H9 (cell line): ENCODE results near the gene FAM171A1. TPM values are rescaled to one million over a fixed set of nuclear protein-coding genes. Genes with fewer than 3 reads are reported as not detected.

Experiments used
- DNase-seq: peaks from one replicate; pipeline ENCODE4 v3.0.0-alpha.2; 2017
- H2AFZ ChIP-seq: one replicate; pipeline ENCODE4 v1.6.1; 2013; ENCODE audit warnings: mild to moderate bottlenecking, low read length, control low read depth, moderate library complexity
- H2AK5ac ChIP-seq: 2 replicates; pipeline ENCODE4 v1.6.1; 2013; ENCODE audit warnings: low read length, control low read depth, mixed read lengths; ENCODE audit not compliant: insufficient read length
- H2BK120ac ChIP-seq: one replicate; pipeline ENCODE4 v1.6.1; 2013; ENCODE audit warnings: low read depth, mild to moderate bottlenecking, low read length, control low read depth, inconsistent platforms; ENCODE audit not compliant: poor library complexity, severe bottlenecking
- H2BK12ac ChIP-seq: 2 replicates; pipeline ENCODE4 v1.6.1; 2013; ENCODE audit warnings: low read length, control low read depth, mixed read lengths, low read depth; ENCODE audit not compliant: insufficient read length
- H2BK15ac ChIP-seq: 2 replicates; pipeline ENCODE4 v1.6.1; 2013; ENCODE audit warnings: low read depth, low read length, control low read depth
- H2BK20ac ChIP-seq: one replicate; pipeline ENCODE4 v1.6.1; 2013; ENCODE audit warnings: low read depth, mild to moderate bottlenecking, low read length, control low read depth, inconsistent platforms; ENCODE audit not compliant: poor library complexity, severe bottlenecking
- H2BK5ac ChIP-seq: 2 replicates; pipeline ENCODE4 v1.6.1; 2013; ENCODE audit warnings: low read length, control low read depth, mixed read lengths; ENCODE audit not compliant: insufficient read length
- H3K14ac ChIP-seq: 2 replicates; pipeline ENCODE4 v1.6.1; 2013; ENCODE audit warnings: low read length, control low read depth; ENCODE audit not compliant: insufficient read depth
- H3K18ac ChIP-seq: 2 replicates; pipeline ENCODE4 v1.6.1; 2013; ENCODE audit warnings: low read depth, mild to moderate bottlenecking, mixed read lengths, low read length, control low read depth; ENCODE audit not compliant: insufficient read length
- H3K23ac ChIP-seq: 2 replicates; pipeline ENCODE4 v1.6.1; 2013; ENCODE audit warnings: low read length, control low read depth, mixed read lengths, low read depth; ENCODE audit not compliant: insufficient read length
- H3K23me2 ChIP-seq: 2 replicates; pipeline ENCODE4 v1.6.1; 2013; ENCODE audit warnings: low read depth, mild to moderate bottlenecking, mixed read lengths, low read length, control low read depth; ENCODE audit not compliant: insufficient read length, poor library complexity, severe bottlenecking
- H3K27ac ChIP-seq: 2 replicates; pipeline ENCODE4 v1.5.1; 2013; ENCODE audit warnings: low read length, control low read depth, mixed read lengths, low read depth; ENCODE audit not compliant: insufficient read length
- H3K27me3 ChIP-seq: 2 replicates; pipeline ENCODE4 v1.6.1; 2013; ENCODE audit warnings: low read length, control low read depth, inconsistent platforms; ENCODE audit not compliant: insufficient read depth
- H3K4ac ChIP-seq: 2 replicates; pipeline ENCODE4 v1.6.1; 2013; ENCODE audit warnings: low read depth, mild to moderate bottlenecking, control low read depth, inconsistent platforms, low read length, moderate library complexity
- H3K4me1 ChIP-seq: 2 replicates; pipeline ENCODE4 v1.6.1; 2013; ENCODE audit warnings: low read length, control low read depth, inconsistent platforms; ENCODE audit not compliant: insufficient read depth
- H3K4me2 ChIP-seq: 2 replicates; pipeline ENCODE4 v1.6.1; 2013; ENCODE audit warnings: low read length, control low read depth, mixed read lengths; ENCODE audit not compliant: insufficient read length, insufficient read depth
- H3K56ac ChIP-seq: 2 replicates; pipeline ENCODE4 v1.6.1; 2013; ENCODE audit warnings: low read depth, mild to moderate bottlenecking, mixed read lengths, low read length, control low read depth; ENCODE audit not compliant: insufficient read length
- H3K79me1 ChIP-seq: 2 replicates; pipeline ENCODE4 v1.6.1; 2013; ENCODE audit warnings: low read depth, mild to moderate bottlenecking, moderate library complexity, low read length, control low read depth, inconsistent platforms; ENCODE audit not compliant: insufficient read depth, poor library complexity, severe bottlenecking
- H3K79me2 ChIP-seq: 2 replicates; pipeline ENCODE4 v1.6.1; 2013; ENCODE audit warnings: low read length, control low read depth, inconsistent platforms; ENCODE audit not compliant: insufficient read depth
- H3K9ac ChIP-seq: 2 replicates; pipeline ENCODE4 v1.6.1; 2013; ENCODE audit warnings: low read length, control low read depth, mixed read lengths; ENCODE audit not compliant: insufficient read length; ENCODE audit errors: extremely low read depth
- H3K9me3 ChIP-seq: one replicate; pipeline ENCODE4 v1.6.1; 2013; ENCODE audit warnings: low read depth, low read length, inconsistent platforms; ENCODE audit not compliant: control insufficient read depth
- H3T11ph ChIP-seq: one replicate; pipeline ENCODE4 v1.6.1; 2013; ENCODE audit warnings: mild to moderate bottlenecking, low read length, control low read depth, inconsistent platforms
- H4K20me1 ChIP-seq: one replicate; pipeline ENCODE4 v1.6.1; 2013; ENCODE audit not compliant: control insufficient read depth, insufficient read length, insufficient read depth
- H4K5ac ChIP-seq: 2 replicates; pipeline ENCODE4 v1.6.1; 2013; ENCODE audit warnings: low read depth, mild to moderate bottlenecking, mixed read lengths, low read length, control low read depth; ENCODE audit not compliant: insufficient read length
- H4K8ac ChIP-seq: replicated peaks from 2 replicates; pipeline ENCODE4 v1.6.1; 2013; ENCODE audit warnings: low read length, control low read depth, mixed read lengths, low read depth; ENCODE audit not compliant: insufficient read length
- H4K91ac ChIP-seq: 2 replicates; pipeline ENCODE4 v1.6.1; 2013; ENCODE audit warnings: low read depth, mild to moderate bottlenecking, moderate library complexity, mixed read lengths, low read length, control low read depth; ENCODE audit not compliant: insufficient read length
- H3K27ac Mint-ChIP-seq, 3 experiments: 2 replicates in 2 of 3; 3 replicates in 1 of 3; pipeline ENCODE4 v1.8.0; 2020 to 2021; ENCODE audit warnings: mixed read lengths in 3 of 3, mild to moderate bottlenecking in 1 of 3, moderate library complexity in 1 of 3
- H3K27me3 Mint-ChIP-seq: 2 replicates; pipeline ENCODE4 v1.8.0; 2021; ENCODE audit warnings: low read depth, mild to moderate bottlenecking, moderate library complexity, mixed read lengths
- H3K36me3 Mint-ChIP-seq, 3 experiments: 2 replicates in 2 of 3; 3 replicates in 1 of 3; pipeline ENCODE4 v1.8.0; 2020 to 2021; ENCODE audit warnings: low read depth in 3 of 3, mixed read lengths in 3 of 3; ENCODE audit not compliant: insufficient read depth in 1 of 3
- H3K4me1 Mint-ChIP-seq, 2 experiments: 2 replicates each; pipeline ENCODE4 v1.8.0; 2020; ENCODE audit warnings: mixed read lengths in 2 of 2
- H3K4me3 Mint-ChIP-seq, 2 experiments: 2 replicates in 1 of 2; 3 replicates in 1 of 2; pipeline ENCODE4 v1.8.0; 2020 to 2021; ENCODE audit warnings: mild to moderate bottlenecking in 2 of 2, mixed read lengths in 2 of 2, moderate library complexity in 1 of 2
- H3K9me3 Mint-ChIP-seq, 2 experiments: 2 replicates in 1 of 2; 3 replicates in 1 of 2; pipeline ENCODE4 v1.8.0; 2020; ENCODE audit warnings: mild to moderate bottlenecking in 2 of 2, mixed read lengths in 2 of 2, moderate library complexity in 1 of 2
- CTCF ChIP-seq: fragments of 200-600 bp; sonication (generic); conservative IDR thresholded peaks from 3 replicates; pipeline ENCODE4 v1.8.0; 2021; ENCODE audit warnings: antibody characterized with exemption, mild to moderate bottlenecking
- WGBS: extraction: QIAGEN DNeasy Blood & Tissue Kit; methylation state at CpG from one replicate; pipeline ENCODE4 v1.1.7; 2013; ENCODE audit warnings: missing lambda C conversion rate, low lambda C conversion rate, mixed read lengths; ENCODE audit not compliant: insufficient read length; ENCODE audit errors: extremely low coverage; 5-methylcytosine and 5-hydroxymethylcytosine counted together
- total RNA-seq: library from RNA; stranded (reverse); gene quantifications from 2 replicates; pipeline ENCODE4 v1.2.1, GENCODE V29; 2021

Gene FAM171A1
- total RNA-seq, 1 experiment from 2014 or later, result 37.4 TPM

- H3K23me2 ChIP-seq, result no peaks in the 10 kb centered on the region
- Mint-ChIP-seq H3K4me3 (no peak overlapping the region), H3K4me1 (peaks cover 28 to 38% of the 10 kb centered on the region in 2 experiments), H3K27ac (peak overlapping the region; percentile 42 to 90 (median 48); a peak in 4 of 7 replicates), H3K9me3 (no peaks in the 10 kb centered on the region; a peak in 1 of 5 replicates), H3K27me3 (no peaks in the 10 kb centered on the region), H3K36me3 (no peaks in the 10 kb centered on the region)
- H3K23ac ChIP-seq, result no peak overlapping the region
- no peak for DNase-seq
- H3K4me1 ChIP-seq, result no peaks in the 10 kb centered on the region; the same call in 1 of the 2 replicates
- no peak overlapping the region for H4K5ac ChIP-seq
- H2BK20ac ChIP-seq, result no peak overlapping the region
- H3K14ac ChIP-seq, result no peak overlapping the region
- no peak overlapping the region for H2AK5ac ChIP-seq
- H3K27ac ChIP-seq, result no peak overlapping the region
- no peak overlapping the region for H3K56ac ChIP-seq
- H3K79me1 ChIP-seq, result peaks cover 3% of the 10 kb centered on the region
- H3K4ac ChIP-seq, result no peak overlapping the region
- H3T11ph ChIP-seq, result no peak overlapping the region
- no peak overlapping the region for H3K9ac ChIP-seq
- no peak overlapping the region for H2BK12ac ChIP-seq
- H4K20me1 ChIP-seq, result no peaks in the 10 kb centered on the region
- WGBS, result no CpG with 5 or more reads among the region's 7 CpGs
- no peak overlapping the region for H3K4me2 ChIP-seq
- H2BK120ac ChIP-seq, result no peak overlapping the region
- no peak overlapping the region for H4K91ac ChIP-seq
- H2BK15ac ChIP-seq, result no peak overlapping the region
- no peak overlapping the region for H2BK5ac ChIP-seq
- H2AFZ ChIP-seq, result no peak overlapping the region
- no peak overlapping the region for H3K18ac ChIP-seq
- no peaks in the 10 kb centered on the region; the same call in 1 of the 2 replicates for H3K79me2 ChIP-seq
- H4K8ac ChIP-seq, result no peak overlapping the region
- H3K9me3 ChIP-seq, result no peaks in the 10 kb centered on the region
- H3K27me3 ChIP-seq, result no peaks in the 10 kb centered on the region
- TF ChIP-seq CTCF, result no peak
Measured at GRCh38 chr10:15290671-15291070, 80.4 kb downstream of the FAM171A1 start.
